SK-N-DZ (cell line): Measurements from ENCODE around the gene CFAP107. TPM values are rescaled to one million over a fixed set of nuclear protein-coding genes. Genes with fewer than 3 reads are reported as not detected.
"Not testable (repeated sequence)": the region's sequence is repeated elsewhere in the genome, so short reads cannot be mapped to it uniquely, and the experiment has no call there.

ENCODE experiments used
- DNase-seq: peaks from one replicate; pipeline ENCODE4 v3.0.0-alpha.2; 2015; ENCODE audit warnings: low spot score
- polyA plus RNA-seq, 2 experiments: library from polyadenylated mRNA; depleted of rRNA; stranded (reverse); fragments of >200 nt; gene quantifications; 2 replicates each; pipeline ENCODE4 v1.2.3, GENCODE V29; 2014

Gene CFAP107
- not detected in 2 replicates for polyA plus RNA-seq (2014; cell fraction: cytosol; rRNA removed)
- not detected in 2 replicates for polyA plus RNA-seq (2014; cell fraction: nucleus; rRNA removed)

- DNase-seq: no peak
Measured at GRCh38 chr1:12745992-12746323, at the start of gene CFAP107. Gene CFAP107 (plus strand): TSS chr1:12746200. CDS start chr1:12746431, 231 bp downstream.

DNA sequence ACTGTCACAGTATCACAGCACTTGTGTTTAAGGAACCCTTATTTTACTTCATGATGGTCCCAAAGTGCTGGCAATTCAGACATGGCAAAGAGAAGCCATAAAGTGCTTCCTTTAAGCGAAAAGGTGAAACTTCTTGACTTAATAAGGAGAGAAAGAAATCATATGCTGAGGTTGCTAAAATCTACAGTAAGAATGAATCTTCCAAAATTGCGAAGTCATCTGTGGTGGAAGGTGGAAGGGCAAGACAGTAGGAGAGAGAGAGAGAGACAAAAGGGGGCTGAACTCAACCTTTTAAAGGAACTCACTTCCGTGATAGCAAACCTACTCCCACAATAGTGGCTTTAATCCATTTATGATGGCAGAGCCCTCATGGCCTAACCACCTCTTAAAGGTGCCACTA is 49.3 kb upstream of the CFAP107 start:
- DNase-seq: no peak

- no peak for DNase-seq
Measured at GRCh38 chr1:12697397-12697796, 48.6 kb upstream of the CFAP107 start.

DNA sequence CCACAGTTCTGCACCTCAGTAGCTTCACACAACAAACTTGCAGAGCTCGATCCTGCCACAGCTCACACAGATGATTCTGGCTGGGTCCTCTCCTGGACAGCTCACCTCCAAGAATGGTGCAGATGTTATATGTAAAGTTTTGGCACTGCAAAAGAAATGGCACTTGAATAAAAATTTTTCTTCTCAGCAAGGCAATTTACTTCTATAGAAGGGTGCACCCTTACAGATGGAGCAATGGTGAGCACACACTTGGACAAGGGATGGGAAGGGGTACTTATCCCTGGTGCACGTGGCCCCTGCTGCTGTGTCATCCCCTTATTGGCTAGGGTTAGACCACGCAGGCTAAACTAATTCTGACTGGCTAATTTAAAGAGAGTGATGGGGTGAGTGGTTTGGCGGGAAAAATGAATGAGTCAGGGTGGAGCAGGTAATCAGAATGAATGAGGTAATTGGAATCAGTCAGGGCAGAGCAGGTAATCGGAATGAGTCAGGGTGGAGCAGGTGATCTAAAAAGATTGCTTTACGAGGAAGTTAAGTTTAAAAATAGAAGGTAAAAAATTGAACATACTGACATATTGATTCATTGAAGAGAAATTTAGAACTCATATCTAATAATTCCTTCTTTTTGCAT is 42.1 kb upstream of the CFAP107 start:
- DNase-seq: no peak

DNA sequence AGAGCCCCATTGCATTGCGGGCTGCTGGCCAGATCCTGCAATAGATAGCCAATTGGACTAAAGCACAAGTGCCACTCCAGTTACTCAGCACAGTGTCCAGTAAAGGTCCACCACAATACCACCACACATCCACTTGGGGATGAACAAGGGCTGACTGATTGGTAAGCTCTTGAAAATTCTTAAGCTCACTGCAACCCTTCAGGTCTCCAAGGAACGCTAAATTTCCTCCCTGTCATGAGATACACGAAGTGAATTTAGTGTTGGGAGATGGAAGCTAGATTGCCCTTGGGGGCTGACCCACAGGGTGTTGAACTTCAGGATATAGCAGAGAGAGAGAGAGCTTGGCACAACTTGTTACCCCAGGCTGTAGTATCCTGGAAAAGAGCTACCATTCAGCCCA is 39.9 kb upstream of the CFAP107 start:
- no peak for DNase-seq

DNA sequence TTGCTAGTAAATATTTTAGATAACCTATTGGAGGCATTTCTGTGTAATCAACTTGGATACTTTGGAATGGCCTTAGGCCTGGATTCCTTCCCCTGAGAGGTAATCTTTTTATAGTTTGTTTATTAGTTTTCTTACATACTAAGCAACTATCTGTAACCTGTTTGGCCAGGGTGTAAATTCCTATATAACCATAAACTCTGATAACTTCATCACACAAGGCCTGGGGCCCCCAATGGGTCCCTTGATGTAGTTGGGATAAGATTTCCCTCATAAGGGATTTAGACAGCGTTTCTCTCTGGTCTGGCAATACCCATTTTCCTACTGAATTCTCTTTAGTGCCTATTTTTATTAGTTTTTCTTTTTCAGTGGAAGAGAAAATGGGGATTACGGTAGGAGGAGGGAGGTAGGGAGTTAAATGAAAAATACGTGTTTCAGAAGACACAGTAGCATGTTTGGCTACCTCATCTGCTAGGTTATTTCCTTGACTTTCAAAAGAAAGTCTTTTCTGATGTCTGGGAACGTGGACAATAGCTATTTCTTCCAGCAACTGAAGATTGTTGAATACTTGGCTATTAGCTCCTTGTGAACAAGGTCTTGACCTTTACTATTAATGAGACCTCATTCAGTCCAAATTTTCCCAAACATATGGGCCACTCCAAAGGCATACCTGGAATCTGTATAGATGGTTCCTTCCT is 37.5 kb upstream of the CFAP107 start:
- DNase-seq: no peak

DNA sequence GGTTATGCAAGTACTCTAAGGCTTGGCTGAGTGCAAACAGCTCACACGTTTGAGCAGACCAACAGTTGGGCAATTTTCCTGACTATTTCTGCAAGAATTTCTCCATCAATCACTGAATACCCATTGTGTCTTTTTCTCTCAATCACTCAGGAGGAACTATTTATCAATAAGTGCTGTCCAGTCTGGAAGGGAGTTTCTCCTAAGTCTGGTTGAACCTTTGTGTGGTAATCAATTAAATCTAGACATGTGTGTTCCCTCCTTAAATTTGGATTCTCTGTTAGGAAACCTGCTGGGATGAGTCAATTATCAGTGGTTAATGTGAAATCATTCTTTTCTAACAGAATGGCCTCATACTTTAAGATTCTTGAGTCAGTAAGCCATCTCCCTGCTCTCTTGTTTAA is 36.9 kb upstream of the CFAP107 start:
- no peak for DNase-seq

DNA sequence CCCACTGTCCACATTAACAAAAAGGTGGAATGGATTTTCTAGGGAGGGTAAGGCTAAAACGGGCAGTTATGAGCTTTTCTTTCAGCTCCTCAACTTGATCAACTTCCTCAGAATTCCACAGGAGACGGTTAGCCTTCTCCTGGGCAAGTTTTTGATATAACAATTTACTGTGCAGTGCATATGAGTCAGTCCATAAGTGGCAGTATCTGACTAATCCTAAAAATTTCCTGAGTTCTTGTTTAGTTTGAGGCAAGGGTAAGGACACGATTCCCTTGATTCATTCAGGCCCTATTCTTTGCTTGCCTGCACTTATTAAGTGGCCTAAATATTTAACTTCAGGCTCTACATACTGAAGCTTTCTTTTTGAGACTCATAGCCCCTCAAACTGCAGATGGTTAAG is 36.3 kb upstream of the CFAP107 start:
- DNase-seq: no peak

DNA sequence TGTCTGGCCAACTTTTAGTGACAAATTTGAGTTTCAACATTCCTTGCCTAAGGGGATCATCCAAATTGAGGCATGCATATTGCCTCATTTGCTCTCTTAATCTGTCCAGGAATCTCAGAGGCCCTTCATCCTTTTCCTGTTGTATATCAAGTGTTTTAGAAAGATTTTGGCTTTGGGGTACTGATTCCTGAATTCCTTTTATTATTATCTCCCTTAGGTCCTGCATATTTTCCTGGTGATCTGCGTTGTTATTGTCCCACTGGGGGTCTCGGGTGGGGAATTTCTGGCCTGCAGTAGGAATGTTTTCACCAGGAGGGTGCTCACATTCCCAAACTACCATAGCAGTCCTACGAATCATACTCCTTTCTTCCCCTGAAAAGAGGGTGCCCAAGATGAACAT is 34.5 kb upstream of the CFAP107 start:
- no peak for DNase-seq

GRCh38 chr1:12712076-12712475 is 33.9 kb upstream of the CFAP107 start:
- no peak for DNase-seq

GRCh38 chr1:12712929-12713328 is 33.1 kb upstream of the CFAP107 start:
- no peak for DNase-seq

GRCh38 chr1:12713651-12714050 is 32.3 kb upstream of the CFAP107 start:
- not testable (repeated sequence) for DNase-seq

DNA sequence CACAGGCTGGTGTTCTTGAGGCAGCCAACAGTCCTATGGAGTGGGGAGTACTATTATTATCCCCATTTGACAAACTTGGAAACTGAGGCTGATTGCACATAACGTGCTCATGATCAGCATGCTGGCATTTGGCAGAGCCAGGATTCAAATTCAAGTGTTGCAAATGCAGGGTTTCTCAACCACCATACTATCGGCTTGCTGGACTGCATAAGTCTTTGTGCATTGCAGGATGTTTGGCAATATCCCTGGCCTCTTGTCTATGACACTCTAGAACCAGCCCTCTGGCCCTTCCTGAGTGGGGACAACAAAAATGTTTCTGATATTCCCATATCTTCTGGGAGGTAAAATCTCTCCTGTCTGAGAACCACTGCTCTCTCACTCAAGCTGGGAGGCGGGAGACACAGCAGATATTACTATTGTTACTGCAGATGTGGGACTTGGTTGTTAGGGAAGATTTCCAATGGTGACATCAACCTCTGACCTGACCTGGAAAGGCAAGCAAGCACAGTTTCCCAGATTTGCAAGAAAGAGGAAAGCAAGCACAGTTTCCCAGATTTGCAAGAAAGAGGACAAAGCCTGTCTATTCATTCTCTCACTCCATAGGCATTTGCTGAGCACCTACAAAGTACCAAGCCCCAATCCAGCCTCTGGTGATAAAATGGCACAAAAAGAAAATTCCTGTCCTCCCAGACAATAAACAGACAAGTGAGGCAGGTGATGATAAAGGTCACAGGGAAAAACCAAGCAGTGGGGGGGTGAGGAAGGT is 31.1 kb upstream of the CFAP107 start:
- DNase-seq: no peak

- DNase-seq: no peak
Measured at GRCh38 chr1:12715896-12716437, 30.0 kb upstream of the CFAP107 start, which contains the start of gene AADACL3. Gene AADACL3 (plus strand): TSS chr1:12716110. CDS start chr1:12716177, 67 bp downstream.

GRCh38 chr1:12717301-12717838 is 28.6 kb upstream of the CFAP107 start:
- DNase-seq: no peak

- no peak for DNase-seq
Measured at GRCh38 chr1:12722626-12723025, 23.4 kb upstream of the CFAP107 start.

DNA sequence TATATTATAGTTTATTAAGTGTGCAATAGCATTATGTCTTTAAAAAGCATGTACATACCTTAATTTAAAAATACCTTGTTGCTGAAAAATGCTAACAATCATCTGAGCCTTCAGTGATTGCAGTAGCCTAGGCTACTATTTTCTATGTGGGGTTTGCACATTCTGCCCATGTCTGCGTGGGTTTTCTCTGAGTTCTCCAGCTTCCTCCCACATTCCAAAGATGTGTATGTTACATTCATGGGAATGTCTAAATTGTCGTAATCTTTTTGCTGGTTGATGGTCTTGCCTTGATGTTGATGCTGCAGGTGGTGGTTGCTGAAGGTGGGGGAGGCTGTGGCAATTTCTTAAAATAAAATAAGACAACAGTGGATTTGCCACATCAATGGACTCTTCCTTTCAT is 17.6 kb upstream of the CFAP107 start:
- DNase-seq: no peak

GRCh38 chr1:12730156-12730555 is 15.8 kb upstream of the CFAP107 start:
- DNase-seq: no peak

- DNase-seq: not testable (repeated sequence)
Measured at GRCh38 chr1:12731084-12731483, 14.9 kb upstream of the CFAP107 start.

DNA sequence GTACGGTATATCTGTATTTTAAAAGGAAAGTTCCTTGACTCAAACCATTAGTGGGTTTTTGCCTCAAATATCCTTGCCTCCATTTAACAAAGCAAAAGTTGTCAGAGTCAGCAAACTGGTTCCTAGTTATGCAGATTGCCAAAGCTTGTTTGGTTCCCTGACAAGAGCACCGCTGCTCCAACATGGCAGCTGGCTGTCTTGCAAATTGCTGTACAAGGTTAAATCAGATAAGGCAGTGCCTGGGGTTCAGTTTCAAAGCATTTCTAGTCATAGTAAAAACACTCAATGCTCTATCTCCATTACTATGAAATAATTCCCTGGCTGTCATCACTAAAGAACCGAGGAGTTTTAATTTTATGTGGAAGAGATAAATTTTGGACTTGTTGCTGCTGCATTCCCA is 11.3 kb upstream of the CFAP107 start:
- no peak for DNase-seq

GRCh38 chr1:12738934-12739333 is 7.1 kb upstream of the CFAP107 start:
- no peak for DNase-seq

DNA sequence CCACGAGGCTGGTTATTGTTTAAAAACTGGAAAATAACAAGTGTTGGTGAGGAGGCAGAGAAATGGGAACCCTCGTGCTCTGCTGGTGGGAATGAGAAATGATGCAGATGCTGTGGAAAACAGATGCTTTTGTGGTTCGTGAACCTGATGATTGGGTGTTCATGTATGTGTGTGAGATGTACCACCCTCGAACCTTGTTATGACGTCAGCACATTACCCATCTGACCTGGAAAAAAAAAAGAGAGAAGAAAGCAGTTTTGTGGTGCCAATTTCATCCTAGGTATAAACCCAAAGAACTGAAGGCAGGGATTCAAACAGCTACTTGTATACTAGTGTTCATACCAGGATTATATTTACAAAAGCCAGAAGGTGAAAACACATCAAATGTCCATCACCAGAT is 6.4 kb upstream of the CFAP107 start:
- no peak for DNase-seq
